ENCODE data around the gene KCND3.

KCND3 gene

GRCh38 chr1:111989531-111990025, at the start of gene KCND3:
Gene KCND3, minus strand, starts transcription at chr1:111989668.
- DNase-seq, result no peak

- no peak for DNase-seq
Measured at GRCh38 chr1:112034277-112034676, 44.8 kb upstream of the KCND3 start.

- DNase-seq, result no peak
Measured at GRCh38 chr1:112033439-112034120, 44.1 kb upstream of the KCND3 start.

- no peak for DNase-seq
Measured at GRCh38 chr1:112030157-112030556, 40.7 kb upstream of the KCND3 start.

- no peak for DNase-seq
Measured at GRCh38 chr1:112027696-112028095, 38.2 kb upstream of the KCND3 start.

GRCh38 chr1:112026501-112026900, 37.0 kb upstream of the KCND3 start:
- no peak for DNase-seq

GRCh38 chr1:112026016-112026415, 36.5 kb upstream of the KCND3 start:
- no peak for DNase-seq

- DNase-seq, result no peak
Measured at GRCh38 chr1:112021263-112021662, 31.8 kb upstream of the KCND3 start.

- no peak for DNase-seq
Measured at GRCh38 chr1:112017183-112017582, 27.7 kb upstream of the KCND3 start.

GRCh38 chr1:112012823-112013222, 23.4 kb upstream of the KCND3 start:
- DNase-seq, result no peak

- no peak for DNase-seq
Measured at GRCh38 chr1:112011202-112011601, 21.7 kb upstream of the KCND3 start.

GRCh38 chr1:112007169-112007568, 17.7 kb upstream of the KCND3 start:
- DNase-seq, result no peak

- no peak for DNase-seq
Measured at GRCh38 chr1:112006416-112007025, 17.1 kb upstream of the KCND3 start.

- no peak for DNase-seq
Measured at GRCh38 chr1:112004076-112004475, 14.6 kb upstream of the KCND3 start.

- DNase-seq, result no peak
Measured at GRCh38 chr1:112002514-112002913, 13.0 kb upstream of the KCND3 start.

GRCh38 chr1:112001436-112001835, 12.0 kb upstream of the KCND3 start:
- no peak for DNase-seq

- DNase-seq, result no peak
Measured at GRCh38 chr1:112000048-112000447, 10.6 kb upstream of the KCND3 start.

GRCh38 chr1:111998332-111998731, 8.9 kb upstream of the KCND3 start:
- DNase-seq, result no peak

- no peak for DNase-seq
Measured at GRCh38 chr1:111992476-111992875, 3.0 kb upstream of the KCND3 start.

- DNase-seq, result no peak
Measured at GRCh38 chr1:111990878-111991718, 1.6 kb upstream of the KCND3 start.

GRCh38 chr1:111990026-111990877, 784 bp upstream of the KCND3 start:
- no peak for DNase-seq

- DNase-seq, result no peak
Measured at GRCh38 chr1:111988743-111989453, 570 bp downstream of the KCND3 start.
